Middle frontal gyrus (tissue), 1 donor: ENCODE measurements around the gene SNX24.
"Not testable (repeated sequence)": the region's sequence is repeated elsewhere in the genome, so short reads cannot be mapped to it uniquely, and the experiment has no call there.

Source experiments
- DNase-seq: peaks from one replicate; pipeline ENCODE4 v3.0.0-alpha.2; 2015; ENCODE audit warnings: low spot score; ENCODE audit errors: extremely low spot score

The SNX24 gene

GRCh38 chr5:122845229-122846050 is at the start of gene SNX24:
Gene SNX24, plus strand, starts transcription at chr5:122845613. Its CDS starts 21 bp downstream, at chr5:122845634.
- DNase-seq: peak; percentile 48

GRCh38 chr5:122805481-122805880 is 39.9 kb upstream of the SNX24 start:
- DNase-seq: no peak

GRCh38 chr5:122810405-122810804 is 35.0 kb upstream of the SNX24 start:
- DNase-seq: no peak

- no peak for DNase-seq
Measured at GRCh38 chr5:122815218-122815767, 30.1 kb upstream of the SNX24 start.

GRCh38 chr5:122816756-122817155 is 28.7 kb upstream of the SNX24 start:
- DNase-seq: no peak

- DNase-seq: no peak
Measured at GRCh38 chr5:122831984-122832383, 13.4 kb upstream of the SNX24 start.

- DNase-seq: no peak
Measured at GRCh38 chr5:122835681-122836080, 9.7 kb upstream of the SNX24 start.

GRCh38 chr5:122836947-122837346 is 8.5 kb upstream of the SNX24 start:
- no peak for DNase-seq

GRCh38 chr5:122839731-122840130 is 5.7 kb upstream of the SNX24 start:
- DNase-seq: no peak

- DNase-seq: no peak
Measured at GRCh38 chr5:122842016-122842580, 3.3 kb upstream of the SNX24 start.

GRCh38 chr5:122844136-122844909 is 1.1 kb upstream of the SNX24 start:
- DNase-seq: no peak

GRCh38 chr5:122844910-122845228 is 544 bp upstream of the SNX24 start:
- DNase-seq: no peak

- DNase-seq: no peak
Measured at GRCh38 chr5:122846051-122846550, 688 bp downstream of the SNX24 start.

- DNase-seq: no peak
Measured at GRCh38 chr5:122847687-122848081, 2.3 kb downstream of the SNX24 start.

- no peak for DNase-seq
Measured at GRCh38 chr5:122849771-122850170, 4.4 kb downstream of the SNX24 start.

- not testable (repeated sequence) for DNase-seq
Measured at GRCh38 chr5:122857538-122857937, 12.1 kb downstream of the SNX24 start.

GRCh38 chr5:122858451-122858850 is 13.0 kb downstream of the SNX24 start:
- DNase-seq: no peak

- no peak for DNase-seq
Measured at GRCh38 chr5:122863240-122863639, 17.8 kb downstream of the SNX24 start.

GRCh38 chr5:122863721-122864120 is 18.3 kb downstream of the SNX24 start:
- DNase-seq: no peak

GRCh38 chr5:122864400-122864799 is 19.0 kb downstream of the SNX24 start:
- DNase-seq: no peak

GRCh38 chr5:122864842-122865241 is 19.4 kb downstream of the SNX24 start:
- no peak for DNase-seq
